Esophagus (tissue), 2 donors: ENCODE data around the gene U2AF1. TPM values are rescaled to one million over a fixed set of nuclear protein-coding genes. Genes with fewer than 3 reads are reported as not detected.
"Not testable (repeated sequence)": the region's sequence is repeated elsewhere in the genome, so short reads cannot be mapped to it uniquely, and the experiment has no call there.

Source experiments
- H3K27ac ChIP-seq, 2 donors: one replicate each; pipeline ENCODE4 v1.5.1; 2013; ENCODE audit warnings: low read depth in 2 of 2, mild to moderate bottlenecking in 2 of 2, inconsistent platforms in 1 of 2, low read length in 1 of 2, moderate library complexity in 1 of 2
- H3K27me3 ChIP-seq, 2 donors: one replicate each; pipeline ENCODE4 v1.6.1; 2013; ENCODE audit warnings: low read length in 2 of 2, control low read depth in 1 of 2, mild to moderate bottlenecking in 1 of 2; ENCODE audit not compliant: insufficient read depth in 2 of 2, control insufficient read depth in 1 of 2
- H3K36me3 ChIP-seq, 2 donors: one replicate each; pipeline ENCODE4 v1.6.1; 2013; ENCODE audit warnings: low read length in 1 of 2; ENCODE audit not compliant: control insufficient read depth in 2 of 2, insufficient read depth in 2 of 2
- H3K4me1 ChIP-seq, 2 donors: one replicate each; pipeline ENCODE4 v1.6.1; 2013; ENCODE audit warnings: low read length in 1 of 2; ENCODE audit not compliant: control insufficient read depth in 2 of 2, insufficient read depth in 2 of 2
- H3K4me3 ChIP-seq, 2 donors: one replicate each; pipeline ENCODE4 v1.5.1; 2013; ENCODE audit warnings: low read length in 2 of 2, mild to moderate bottlenecking in 2 of 2, low read depth in 1 of 2, moderate library complexity in 1 of 2
- H3K9me3 ChIP-seq, 2 donors: one replicate each; pipeline ENCODE4 v1.6.1; 2013; ENCODE audit warnings: mild to moderate bottlenecking in 2 of 2, low read depth in 1 of 2, low read length in 1 of 2, moderate library complexity in 1 of 2; ENCODE audit not compliant: control insufficient read depth in 2 of 2, insufficient read depth in 1 of 2
- WGBS, 2 donors: extraction: QIAGEN DNeasy Blood & Tissue Kit; methylation state at CpG; one replicate each; pipeline ENCODE4 v1.1.7; 2013; 5-methylcytosine and 5-hydroxymethylcytosine counted together
- polyA plus RNA-seq, 2 donors: library from polyadenylated mRNA; stranded (reverse); fragments of 200-250 nt; gene quantifications; one replicate each; pipeline ENCODE4 v1.2.3, GENCODE V29; 2013
- donor health status: healthy with polysubstance abuse.
- donor health status: Bipolar disorder and iron deficiency.

Gene U2AF1
- polyA plus RNA-seq, 2 donors, result 41.5 to 66.1 TPM

- H3K27me3 ChIP-seq, H3K9me3 ChIP-seq, H3K27ac ChIP-seq, H3K4me1 ChIP-seq, H3K4me3 ChIP-seq, H3K36me3 ChIP-seq: not testable (repeated sequence)
- 75 to 85% methylated on average over 7 to 8 of the region's 12 CpGs for WGBS, 2 donors
Observed at GRCh38 chr21:43066690-43067089, 40.7 kb downstream of the U2AF1 start.

- H3K9me3 ChIP-seq, H3K4me3 ChIP-seq, H3K4me1 ChIP-seq, H3K27me3 ChIP-seq, H3K27ac ChIP-seq, H3K36me3 ChIP-seq: not testable (repeated sequence)
- WGBS, 2 donors, result 85 to 96% methylated on average over 5 to 14 of the region's 30 CpGs
Observed at GRCh38 chr21:43065991-43066390, 41.4 kb downstream of the U2AF1 start.

GRCh38 chr21:43064265-43064917, 43.0 kb downstream of the U2AF1 start:
- H3K27ac ChIP-seq, H3K36me3 ChIP-seq, H3K9me3 ChIP-seq, H3K4me3 ChIP-seq, H3K4me1 ChIP-seq, H3K27me3 ChIP-seq: not testable (repeated sequence)
- no CpG with 5 or more reads among the region's 22 CpGs for WGBS, 2 donors

- WGBS, 2 donors, result 69 to 82% methylated on average over 2 of the region's 28 CpGs
Observed at GRCh38 chr21:43062955-43063664, 44.3 kb downstream of the U2AF1 start.

GRCh38 chr21:43053112-43053511, 54.3 kb downstream of the U2AF1 start:
- no CpG with 5 or more reads among the region's 13 CpGs for WGBS, 2 donors
- H3K36me3 ChIP-seq, H3K27ac ChIP-seq, H3K4me1 ChIP-seq, H3K9me3 ChIP-seq, H3K27me3 ChIP-seq, H3K4me3 ChIP-seq: not testable (repeated sequence)

More at GRCh38 chr21:43062955-43063664, 44.3 kb downstream of the U2AF1 start:
- H3K9me3 ChIP-seq, H3K4me3 ChIP-seq, H3K27me3 ChIP-seq, H3K4me1 ChIP-seq, H3K36me3 ChIP-seq, H3K27ac ChIP-seq: not testable (repeated sequence)

- not testable (repeated sequence) for H3K9me3 ChIP-seq, H3K36me3 ChIP-seq, H3K27me3 ChIP-seq, H3K4me1 ChIP-seq, H3K4me3 ChIP-seq
- 45 to 47% methylated on average over 13 to 17 of the region's 21 CpGs for WGBS, 2 donors
- H3K27ac ChIP-seq, result peak overlapping the region in 1 of 2 donors; percentile 55
Observed at GRCh38 chr21:43045876-43046821, 61.2 kb downstream of the U2AF1 start.

- H3K27me3 ChIP-seq, H3K36me3 ChIP-seq, H3K9me3 ChIP-seq, H3K27ac ChIP-seq, H3K4me3 ChIP-seq, H3K4me1 ChIP-seq: not testable (repeated sequence)
- WGBS, 2 donors, result 29 to 35% methylated on average over 7 to 8 of the region's 17 CpGs
Observed at GRCh38 chr21:43045165-43045875, 62.0 kb downstream of the U2AF1 start.

- H3K27me3 ChIP-seq, H3K36me3 ChIP-seq, H3K4me3 ChIP-seq, H3K9me3 ChIP-seq, H3K4me1 ChIP-seq, H3K27ac ChIP-seq: not testable (repeated sequence)
- 77 to 85% methylated on average over 8 to 12 of the region's 14 CpGs for WGBS, 2 donors
Observed at GRCh38 chr21:43044547-43044946, 62.8 kb downstream of the U2AF1 start.

- 90 to 91% methylated on average over 4 to 10 of the region's 14 CpGs for WGBS, 2 donors
- H3K4me1 ChIP-seq, H3K4me3 ChIP-seq, H3K27ac ChIP-seq, H3K9me3 ChIP-seq, H3K36me3 ChIP-seq, H3K27me3 ChIP-seq: not testable (repeated sequence)
Observed at GRCh38 chr21:43043291-43043690, 64.1 kb downstream of the U2AF1 start.
